Mucosa of descending colon (tissue), 3 donors: Measurements from ENCODE around the gene RBBP6. TPM values are rescaled to one million over a fixed set of nuclear protein-coding genes. Genes with fewer than 3 reads are reported as not detected.

ENCODE experiments used
- ATAC-seq: fragments of 200-7000 bp; cut with Tn5 transposase; one replicate; pipeline ENCODE4 v1.9.1; 2020; ENCODE audit warnings: mild to moderate bottlenecking, moderate library complexity
- DNase-seq, 3 donors: peaks; one replicate each; pipeline ENCODE4 v3.0.0-alpha.2; 2020
- H3K36me3 ChIP-seq: fragments of 200-600 bp; one replicate; pipeline ENCODE4 v1.8.0; 2021; ENCODE audit warnings: low read depth, mild to moderate bottlenecking
- H3K4me1 ChIP-seq: fragments of 200-600 bp; one replicate; pipeline ENCODE4 v1.8.0; 2021; ENCODE audit warnings: low read depth, mild to moderate bottlenecking
- H3K4me3 ChIP-seq: fragments of 200-600 bp; one replicate; pipeline ENCODE4 v1.8.0; 2021; ENCODE audit warnings: mild to moderate bottlenecking
- H3K9me3 ChIP-seq: fragments of 200-600 bp; one replicate; pipeline ENCODE4 v1.8.0; 2021; ENCODE audit warnings: mild to moderate bottlenecking
- CTCF ChIP-seq: fragments of 200-600 bp; IDR thresholded peaks from one replicate; pipeline ENCODE4 v1.8.0; 2022; ENCODE audit warnings: antibody characterized with exemption, mild to moderate bottlenecking
- intact Hi-C, 2 donors: fragments of 100-400 bp; cut with DNase I in 1 of 2; cut with micrococcal nuclease in 1 of 2; formaldehyde crosslinking; loops; one replicate each; pipeline versions ENCODE4 v1.11.0 to v1.11.1; 2022; cut with DNase I, micrococcal nuclease
- total RNA-seq, 3 donors: library from RNA; stranded (reverse); fragmentation: NEBNext Ultra II Directional in 2 of 3; extraction: Animal tissue kit (Norgen Biotek cat#: 25700) in 2 of 3; gene quantifications; one replicate each; pipeline versions ENCODE4 v1.2.1 to v1.2.4, GENCODE V29; 2021 to 2023
- donor health status: DM: no; HTN: no; CAD: no; lungs with moderate emphysema.
- donor health status: DM: no; HTN: no; CAD: no.
- donor health status: DM: no; HTN: yes; CAD: no.

The RBBP6 gene
- total RNA-seq, 3 donors from 2014 or later, result 36.3 to 61.5 (median 37.4) TPM

- H3K9me3 ChIP-seq, result no peaks in the 10 kb centered on the region
- no peak for ATAC-seq
- no peak overlapping the region for H3K4me3 ChIP-seq
- no peak for TF ChIP-seq CTCF
- no peaks in the 10 kb centered on the region for H3K36me3 ChIP-seq
- intact Hi-C loops, result no loop called here
- no peak for DNase-seq
- no peaks in the 10 kb centered on the region for H3K4me1 ChIP-seq
Observed at GRCh38 chr16:24509536-24509935, 29.8 kb upstream of the RBBP6 start.

- no peak for TF ChIP-seq CTCF
- Histone ChIP-seq H3K36me3 (no peaks in the 10 kb centered on the region), H3K4me1 (no peaks in the 10 kb centered on the region), H3K9me3 (no peaks in the 10 kb centered on the region), H3K4me3 (no peak overlapping the region)
- no peak for ATAC-seq
- intact Hi-C loops, result no loop called here
- no peak for DNase-seq
Observed at GRCh38 chr16:24511174-24511573, 28.2 kb upstream of the RBBP6 start.

- no peak for ATAC-seq
- TF ChIP-seq CTCF, result no peak
- no peaks in the 10 kb centered on the region for H3K4me1 ChIP-seq
- no peak for DNase-seq
- intact Hi-C loops, result no loop called here
- no peaks in the 10 kb centered on the region for H3K9me3 ChIP-seq
- no peaks in the 10 kb centered on the region for H3K36me3 ChIP-seq
- no peak overlapping the region for H3K4me3 ChIP-seq
Observed at GRCh38 chr16:24511792-24512191, 27.6 kb upstream of the RBBP6 start.

GRCh38 chr16:24514096-24514495 is 25.3 kb upstream of the RBBP6 start:
- no peaks in the 10 kb centered on the region for H3K36me3 ChIP-seq

GRCh38 chr16:24515186-24515585 is 24.2 kb upstream of the RBBP6 start:
- no peak for DNase-seq
- ATAC-seq, result no peak
- Histone ChIP-seq H3K4me3 (no peak overlapping the region), H3K36me3 (no peaks in the 10 kb centered on the region), H3K4me1 (no peaks in the 10 kb centered on the region), H3K9me3 (no peaks in the 10 kb centered on the region)
- intact Hi-C loops, result no loop called here
- no peak for TF ChIP-seq CTCF

More at GRCh38 chr16:24514096-24514495, 25.3 kb upstream of the RBBP6 start:
- TF ChIP-seq CTCF, result no peak
- intact Hi-C loops, result no loop called here
- ATAC-seq (no peak), DNase-seq (no peak)
- Histone ChIP-seq H3K4me1 (no peaks in the 10 kb centered on the region), H3K9me3 (no peaks in the 10 kb centered on the region), H3K4me3 (no peak overlapping the region)
